Vagina (tissue), 2 donors: Measurements from ENCODE around the gene B3GALT4. TPM values are rescaled to one million over a fixed set of nuclear protein-coding genes. Genes with fewer than 3 reads are reported as not detected.

ENCODE experiments used
- DNase-seq, 2 donors: peaks; one replicate each; pipeline ENCODE4 v3.0.0-alpha.2; 2017; ENCODE audit errors: extremely low spot score in 2 of 2
- H3K27ac ChIP-seq: fragments of 200-600 bp; sonication (generic); one replicate; pipeline ENCODE4 v1.5.1; 2019
- H3K27me3 ChIP-seq: fragments of 200-600 bp; sonication (generic); one replicate; pipeline ENCODE4 v1.5.1; 2019
- H3K36me3 ChIP-seq, 2 donors: fragments of 200-600 bp; sonication (generic); one replicate each; pipeline ENCODE4 v1.5.1; 2017 to 2019
- H3K4me1 ChIP-seq: fragments of 200-600 bp; sonication (generic); one replicate; pipeline ENCODE4 v1.5.1; 2019
- H3K4me3 ChIP-seq, 2 donors: fragments of 200-600 bp; sonication (generic); 1 replicate in 1 of 2; 2 replicates in 1 of 2; pipeline ENCODE4 v1.5.1; 2016 to 2019
- H3K9me3 ChIP-seq: fragments of 200-600 bp; sonication (generic); one replicate; pipeline ENCODE4 v1.5.1; 2019
- CTCF ChIP-seq, 3 experiments: fragments of 450-650 bp in 2 of 3; fragments of 200-600 bp in 1 of 3; sonication (generic) in 1 of 3; IDR thresholded peaks; one replicate each; pipeline ENCODE4 v1.5.1; 2017 to 2019; ENCODE audit warnings: antibody characterized with exemption in 3 of 3, mild to moderate bottlenecking in 2 of 3, moderate library complexity in 2 of 3
- POLR2A ChIP-seq, 2 donors: fragments of 450-650 bp; IDR thresholded peaks; one replicate each; pipeline ENCODE4 v1.6.1; 2017; ENCODE audit warnings: antibody characterized with exemption in 2 of 2, mild to moderate bottlenecking in 2 of 2, moderate library complexity in 2 of 2
- POLR2AphosphoS5 ChIP-seq, 2 donors: sonication (generic); formaldehyde crosslinking; IDR thresholded peaks; one replicate each; pipeline ENCODE4 v1.9.0; 2017; ENCODE audit warnings: antibody characterized with exemption in 2 of 2, mild to moderate bottlenecking in 2 of 2, low read depth in 1 of 2; ENCODE audit not compliant: insufficient read depth in 1 of 2
- intact Hi-C: fragments of 100-400 bp; cut with DNase I; formaldehyde crosslinking; loops from one replicate; pipeline ENCODE4 v1.15.1; 2023
- total RNA-seq: library from RNA; depleted of rRNA; stranded (reverse); fragments of >200 nt; gene quantifications from one replicate; pipeline ENCODE4 v1.2.3, GENCODE V29; 2016

B3GALT4 gene
- total RNA-seq, 1 donor from 2014 or later = 14.0 TPM

- peak overlapping the region; percentile 75 to 76 for H3K4me3 ChIP-seq
- no peaks in the 10 kb centered on the region for H3K27me3 ChIP-seq
- peak in 1 of 2 donors; percentile 92 for DNase-seq
- TF ChIP-seq POLR2A (IDR thresholded peaks at IDR 0.05) (peak in 1 of 2 donors; percentile 56), POLR2AphosphoS5 (IDR thresholded peaks at IDR 0.05; ENCODE audit: insufficient read depth in 1 of 2, low read depth in 1 of 2) (peak; percentile 94 to 96), CTCF (IDR thresholded peaks at IDR 0.05) (peak in 2 of 3 experiments; percentile 54 to 67)
- H3K36me3 ChIP-seq = peaks cover 0 to 39% of the 10 kb centered on the region in 2 donors
- H3K27ac ChIP-seq = peak overlapping the region; percentile 98
- peaks cover 28% of the 10 kb centered on the region for H3K4me1 ChIP-seq
- intact Hi-C loops = no loop called here
- no peaks in the 10 kb centered on the region for H3K9me3 ChIP-seq
Observed at GRCh38 chr6:33299237-33299944, 22.5 kb downstream of the B3GALT4 start.

- no peak for DNase-seq
- Histone ChIP-seq H3K4me1 (peaks cover 20% of the 10 kb centered on the region), H3K36me3 (peaks cover 0 to 33% of the 10 kb centered on the region in 2 donors), H3K27ac (no peak overlapping the region), H3K9me3 (no peaks in the 10 kb centered on the region), H3K4me3 (no peak overlapping the region), H3K27me3 (no peaks in the 10 kb centered on the region)
- intact Hi-C loops = no loop called here
- TF ChIP-seq CTCF (IDR thresholded peaks at IDR 0.05) (no peak), POLR2A (IDR thresholded peaks at IDR 0.05) (no peak), POLR2AphosphoS5 (IDR thresholded peaks at IDR 0.05; ENCODE audit: insufficient read depth in 1 of 2, low read depth in 1 of 2) (no peak)
Observed at GRCh38 chr6:33301877-33302276, 25.0 kb downstream of the B3GALT4 start.

GRCh38 chr6:33304216-33304615 is 27.3 kb downstream of the B3GALT4 start:
- Histone ChIP-seq H3K36me3 (peaks cover 0 to 33% of the 10 kb centered on the region in 2 donors), H3K4me3 (no peak overlapping the region), H3K27me3 (no peaks in the 10 kb centered on the region), H3K9me3 (no peaks in the 10 kb centered on the region), H3K27ac (no peak overlapping the region), H3K4me1 (peaks cover 12% of the 10 kb centered on the region)
- intact Hi-C loops = no loop called here
- no peak for DNase-seq
- TF ChIP-seq POLR2A (IDR thresholded peaks at IDR 0.05) (no peak), CTCF (IDR thresholded peaks at IDR 0.05) (no peak), POLR2AphosphoS5 (IDR thresholded peaks at IDR 0.05; ENCODE audit: insufficient read depth in 1 of 2, low read depth in 1 of 2) (no peak)

GRCh38 chr6:33305052-33305451 is 28.1 kb downstream of the B3GALT4 start:
- TF ChIP-seq CTCF (IDR thresholded peaks at IDR 0.05) (no peak), POLR2A (IDR thresholded peaks at IDR 0.05) (no peak), POLR2AphosphoS5 (IDR thresholded peaks at IDR 0.05; ENCODE audit: insufficient read depth in 1 of 2, low read depth in 1 of 2) (no peak)
- H3K9me3 ChIP-seq = no peaks in the 10 kb centered on the region
- H3K36me3 ChIP-seq = peaks cover 0 to 33% of the 10 kb centered on the region in 2 donors
- H3K27ac ChIP-seq = no peak overlapping the region
- H3K4me3 ChIP-seq = no peak overlapping the region
- H3K27me3 ChIP-seq = no peaks in the 10 kb centered on the region
- DNase-seq = no peak
- intact Hi-C loops = no loop called here
- peaks cover 8% of the 10 kb centered on the region for H3K4me1 ChIP-seq

GRCh38 chr6:33306356-33306755 is 29.4 kb downstream of the B3GALT4 start:
- intact Hi-C loops = no loop called here
- TF ChIP-seq POLR2AphosphoS5 (IDR thresholded peaks at IDR 0.05; ENCODE audit: insufficient read depth in 1 of 2, low read depth in 1 of 2) (no peak), POLR2A (IDR thresholded peaks at IDR 0.05) (no peak), CTCF (IDR thresholded peaks at IDR 0.05) (no peak)
- Histone ChIP-seq H3K9me3 (no peaks in the 10 kb centered on the region), H3K4me1 (peaks cover 6% of the 10 kb centered on the region), H3K36me3 (peaks cover 0 to 33% of the 10 kb centered on the region in 2 donors), H3K4me3 (no peak overlapping the region), H3K27me3 (no peaks in the 10 kb centered on the region), H3K27ac (no peak overlapping the region)
- DNase-seq = no peak
